ENCODE measurements around the gene SLC28A1.

DNA sequence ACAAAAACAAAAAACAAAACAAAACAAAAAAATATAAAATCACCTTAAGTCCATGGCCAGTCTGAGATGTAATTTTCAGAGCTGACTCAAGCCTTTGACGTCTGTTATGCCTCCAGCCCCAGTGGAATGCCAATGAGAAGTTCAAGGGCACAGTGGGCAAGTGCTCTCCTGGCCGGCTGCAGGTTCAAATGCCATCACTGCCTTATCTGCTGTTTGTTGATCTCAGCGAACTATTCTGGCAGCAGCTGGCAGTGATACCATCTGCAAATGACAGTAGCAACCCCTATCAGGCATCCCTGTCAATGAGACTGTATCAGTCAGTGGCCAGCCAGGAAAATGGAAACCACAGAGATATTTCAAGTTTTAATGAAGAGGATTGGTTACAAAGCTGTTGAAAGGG is 86.4 kb downstream of the SLC28A1 start:
- TF ChIP-seq, protein P1, sequence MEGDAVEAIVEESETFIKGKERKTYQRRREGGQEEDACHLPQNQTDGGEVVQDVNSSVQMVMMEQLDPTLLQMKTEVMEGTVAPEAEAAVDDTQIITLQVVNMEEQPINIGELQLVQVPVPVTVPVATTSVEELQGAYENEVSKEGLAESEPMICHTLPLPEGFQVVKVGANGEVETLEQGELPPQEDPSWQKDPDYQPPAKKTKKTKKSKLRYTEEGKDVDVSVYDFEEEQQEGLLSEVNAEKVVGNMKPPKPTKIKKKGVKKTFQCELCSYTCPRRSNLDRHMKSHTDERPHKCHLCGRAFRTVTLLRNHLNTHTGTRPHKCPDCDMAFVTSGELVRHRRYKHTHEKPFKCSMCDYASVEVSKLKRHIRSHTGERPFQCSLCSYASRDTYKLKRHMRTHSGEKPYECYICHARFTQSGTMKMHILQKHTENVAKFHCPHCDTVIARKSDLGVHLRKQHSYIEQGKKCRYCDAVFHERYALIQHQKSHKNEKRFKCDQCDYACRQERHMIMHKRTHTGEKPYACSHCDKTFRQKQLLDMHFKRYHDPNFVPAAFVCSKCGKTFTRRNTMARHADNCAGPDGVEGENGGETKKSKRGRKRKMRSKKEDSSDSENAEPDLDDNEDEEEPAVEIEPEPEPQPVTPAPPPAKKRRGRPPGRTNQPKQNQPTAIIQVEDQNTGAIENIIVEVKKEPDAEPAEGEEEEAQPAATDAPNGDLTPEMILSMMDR (IDR thresholded peaks at IDR 0.05; ENCODE audit: low read depth, low read length): no peak
- TF ChIP-seq POLR2A (IDR thresholded peaks at IDR 0.05; ENCODE audit: extremely low read depth, insufficient read length): no peak
